Lower lobe of right lung (tissue), 2 donors: ENCODE results near the gene FAM3C. TPM values are rescaled to one million over a fixed set of nuclear protein-coding genes. Genes with fewer than 3 reads are reported as not detected.

Source experiments
- ATAC-seq, 2 donors: fragments of 200-7000 bp; cut with Tn5 transposase; one replicate each; pipeline ENCODE4 v1.9.1; 2020 to 2022; ENCODE audit warnings: mild to moderate bottlenecking in 2 of 2, moderate library complexity in 2 of 2
- DNase-seq: peaks from one replicate; pipeline ENCODE4 v3.0.0-alpha.2; 2020
- H3K27ac ChIP-seq: fragments of 200-600 bp; one replicate; pipeline ENCODE4 v1.8.0; 2022
- H3K27me3 ChIP-seq: fragments of 200-600 bp; one replicate; pipeline ENCODE4 v1.8.0; 2022; ENCODE audit warnings: low read depth
- H3K36me3 ChIP-seq: fragments of 200-600 bp; one replicate; pipeline ENCODE4 v1.8.0; 2022; ENCODE audit warnings: mild to moderate bottlenecking
- H3K4me1 ChIP-seq: fragments of 200-600 bp; one replicate; pipeline ENCODE4 v1.8.0; 2022
- H3K4me3 ChIP-seq: fragments of 200-600 bp; one replicate; pipeline ENCODE4 v1.8.0; 2022; ENCODE audit warnings: mild to moderate bottlenecking
- H3K9me3 ChIP-seq: fragments of 200-600 bp; one replicate; pipeline ENCODE4 v1.8.0; 2022
- intact Hi-C: fragments of 100-400 bp; cut with DNase I; formaldehyde crosslinking; loops from one replicate; pipeline ENCODE4 v1.11.0; 2022
- total RNA-seq: library from RNA; stranded (reverse); fragmentation: NEBNext Ultra II Directional; extraction: Animal tissue kit (Norgen Biotek cat#: 25700); gene quantifications from one replicate; pipeline ENCODE4 v1.2.1, GENCODE V29; 2021
- TF ChIP-seq, protein P1 (sequence below): fragments of 200-600 bp; IDR thresholded peaks from one replicate; pipeline ENCODE4 v1.8.0; 2022; ENCODE audit warnings: antibody characterized with exemption, mild to moderate bottlenecking
- donor health status: DM: no; HTN: yes; CAD: no; lungs with severe emphysema.

FAM3C gene
- total RNA-seq, 1 donor from 2014 or later, result 35.3 TPM

DNA sequence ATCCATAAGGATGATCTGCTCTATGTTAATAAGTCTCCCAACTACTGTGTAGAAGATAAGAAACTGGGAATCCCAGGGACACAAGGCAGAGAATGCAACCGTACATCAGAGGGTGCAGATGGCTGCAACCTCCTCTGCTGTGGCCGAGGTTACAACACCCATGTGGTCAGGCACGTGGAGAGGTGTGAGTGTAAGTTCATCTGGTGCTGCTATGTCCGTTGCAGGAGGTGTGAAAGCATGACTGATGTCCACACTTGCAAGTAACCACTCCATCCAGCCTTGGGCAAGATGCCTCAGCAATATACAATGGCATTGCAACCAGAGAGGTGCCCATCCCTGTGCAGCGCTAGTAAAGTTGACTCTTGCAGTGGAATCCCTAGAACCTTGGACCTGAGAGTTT is 57.0 kb downstream of the FAM3C start:
- intact Hi-C loops, result no loop called here
- Histone ChIP-seq H3K27ac (no peak overlapping the region), H3K4me1 (no peaks in the 10 kb centered on the region), H3K36me3 (no peaks in the 10 kb centered on the region), H3K4me3 (no peak overlapping the region), H3K9me3 (no peaks in the 10 kb centered on the region), H3K27me3 (peaks cover 14% of the 10 kb centered on the region)
- no peak for ATAC-seq
- TF ChIP-seq, protein P1, sequence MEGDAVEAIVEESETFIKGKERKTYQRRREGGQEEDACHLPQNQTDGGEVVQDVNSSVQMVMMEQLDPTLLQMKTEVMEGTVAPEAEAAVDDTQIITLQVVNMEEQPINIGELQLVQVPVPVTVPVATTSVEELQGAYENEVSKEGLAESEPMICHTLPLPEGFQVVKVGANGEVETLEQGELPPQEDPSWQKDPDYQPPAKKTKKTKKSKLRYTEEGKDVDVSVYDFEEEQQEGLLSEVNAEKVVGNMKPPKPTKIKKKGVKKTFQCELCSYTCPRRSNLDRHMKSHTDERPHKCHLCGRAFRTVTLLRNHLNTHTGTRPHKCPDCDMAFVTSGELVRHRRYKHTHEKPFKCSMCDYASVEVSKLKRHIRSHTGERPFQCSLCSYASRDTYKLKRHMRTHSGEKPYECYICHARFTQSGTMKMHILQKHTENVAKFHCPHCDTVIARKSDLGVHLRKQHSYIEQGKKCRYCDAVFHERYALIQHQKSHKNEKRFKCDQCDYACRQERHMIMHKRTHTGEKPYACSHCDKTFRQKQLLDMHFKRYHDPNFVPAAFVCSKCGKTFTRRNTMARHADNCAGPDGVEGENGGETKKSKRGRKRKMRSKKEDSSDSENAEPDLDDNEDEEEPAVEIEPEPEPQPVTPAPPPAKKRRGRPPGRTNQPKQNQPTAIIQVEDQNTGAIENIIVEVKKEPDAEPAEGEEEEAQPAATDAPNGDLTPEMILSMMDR, result no peak
- no peak for DNase-seq

DNA sequence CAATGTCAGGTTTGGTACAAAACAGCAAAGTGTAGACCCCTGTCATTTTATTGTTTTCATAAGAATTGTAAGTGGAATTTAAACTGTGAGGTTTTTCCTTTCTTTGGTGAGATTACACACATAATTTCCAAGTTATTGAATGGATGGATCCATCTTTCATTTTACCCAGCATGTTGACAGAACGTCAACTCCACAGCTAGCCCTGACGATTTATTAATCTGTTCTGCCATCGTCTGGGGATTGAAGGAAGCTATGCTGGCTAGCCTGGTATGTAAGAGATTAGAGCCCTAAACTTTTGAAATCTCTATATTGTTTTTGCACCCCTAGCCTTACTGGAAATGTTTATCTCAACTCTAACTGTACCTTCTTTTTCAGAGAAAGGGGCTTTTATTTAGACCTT is 58.7 kb downstream of the FAM3C start:
- Histone ChIP-seq H3K9me3 (no peaks in the 10 kb centered on the region), H3K27me3 (peaks cover 30% of the 10 kb centered on the region), H3K4me1 (no peaks in the 10 kb centered on the region), H3K36me3 (no peaks in the 10 kb centered on the region), H3K27ac (no peak overlapping the region), H3K4me3 (no peak overlapping the region)
- TF ChIP-seq, protein P1, result no peak
- intact Hi-C loops, result no loop called here
- ATAC-seq (no peak), DNase-seq (no peak)

DNA sequence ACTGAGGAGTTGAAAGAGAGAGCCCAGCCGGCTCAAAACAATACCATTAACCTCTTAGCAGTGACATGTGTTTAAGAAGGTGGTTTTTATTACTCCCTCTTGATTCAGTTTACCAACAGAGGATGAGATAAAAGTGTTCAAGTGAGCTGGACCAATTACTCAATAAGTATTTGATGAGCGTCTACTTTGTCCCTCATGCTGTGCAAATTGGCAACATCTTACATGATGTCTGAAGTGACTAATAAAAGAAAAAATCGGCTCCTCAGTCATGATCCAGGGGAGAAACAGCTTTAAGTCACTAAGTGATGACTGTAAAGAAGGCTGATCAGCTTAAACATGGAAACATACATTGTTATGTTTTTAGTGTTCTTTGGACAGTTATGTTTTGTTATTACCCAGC is 59.5 kb downstream of the FAM3C start:
- Histone ChIP-seq H3K4me1 (no peaks in the 10 kb centered on the region), H3K27ac (no peak overlapping the region), H3K9me3 (no peaks in the 10 kb centered on the region), H3K27me3 (peaks cover 38% of the 10 kb centered on the region), H3K4me3 (no peak overlapping the region), H3K36me3 (no peaks in the 10 kb centered on the region)
- ATAC-seq (no peak), DNase-seq (no peak)
- intact Hi-C loops, result no loop called here
- TF ChIP-seq, protein P1, result no peak

DNA sequence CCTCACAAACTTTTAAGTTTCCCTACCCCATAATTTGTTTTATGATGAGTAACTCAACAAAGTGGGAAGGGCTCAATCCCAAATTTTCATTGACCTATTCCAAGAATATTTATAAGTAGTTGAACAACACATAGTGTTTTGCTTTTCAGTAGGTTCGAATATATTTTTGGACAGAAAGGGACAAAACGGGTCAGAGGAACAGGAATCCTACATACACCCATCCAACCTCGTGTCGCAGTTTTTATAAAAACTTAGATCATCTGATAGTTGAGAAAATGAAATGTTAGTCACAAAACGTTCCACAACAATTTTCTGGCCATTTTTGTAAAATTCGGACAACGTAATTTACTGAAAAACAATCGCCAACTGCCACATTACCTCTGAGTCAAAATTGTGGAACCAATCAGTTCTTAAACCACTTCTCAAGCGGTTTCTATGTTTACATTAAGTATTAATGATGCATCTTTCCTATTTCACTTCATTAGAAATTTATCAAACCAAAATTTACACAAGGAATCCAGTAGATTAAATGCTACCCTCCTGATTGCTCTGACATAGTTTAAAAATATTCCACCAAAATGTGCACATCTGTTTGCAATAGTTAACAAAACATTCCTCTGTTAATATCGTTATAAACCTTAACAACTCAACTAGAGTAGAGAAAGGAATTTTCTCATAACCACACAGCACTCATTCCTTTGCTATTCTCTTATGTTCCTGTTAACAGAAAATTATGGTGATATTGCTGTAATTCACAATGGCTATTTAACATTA is 61.0 kb downstream of the FAM3C start:
- H3K4me3 ChIP-seq, result no peak overlapping the region
- DNase-seq, result no peak
- H3K4me1 ChIP-seq, result peaks cover 4% of the 10 kb centered on the region
- no peaks in the 10 kb centered on the region for H3K9me3 ChIP-seq
- H3K27me3 ChIP-seq, result peaks cover 53% of the 10 kb centered on the region
- ATAC-seq, result no peak
- H3K27ac ChIP-seq, result no peak overlapping the region
- intact Hi-C loops, result no loop called here
- H3K36me3 ChIP-seq, result no peaks in the 10 kb centered on the region
- TF ChIP-seq, protein P1, result no peak

DNA sequence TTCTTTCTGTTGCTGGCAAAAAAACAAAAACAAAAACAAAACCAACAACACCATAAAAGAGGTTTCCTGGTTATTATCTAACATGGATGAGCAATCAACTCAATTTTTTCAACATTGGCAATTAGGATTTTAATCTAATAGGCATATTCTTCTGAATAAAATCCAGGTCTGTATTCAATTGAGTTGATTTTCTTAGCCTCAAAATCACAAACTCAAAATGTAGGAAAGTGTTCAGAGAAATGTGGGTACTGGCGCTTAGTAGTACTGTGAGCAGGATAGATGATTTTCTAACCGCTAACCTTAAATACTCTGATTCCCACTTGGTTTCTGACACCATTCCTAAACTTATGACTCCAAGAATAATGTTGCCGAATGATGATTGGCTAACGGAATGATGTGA is 61.7 kb downstream of the FAM3C start:
- Histone ChIP-seq H3K4me1 (peaks cover 11% of the 10 kb centered on the region), H3K4me3 (no peak overlapping the region), H3K9me3 (no peaks in the 10 kb centered on the region), H3K27me3 (peaks cover 60% of the 10 kb centered on the region), H3K27ac (no peak overlapping the region), H3K36me3 (no peaks in the 10 kb centered on the region)
- TF ChIP-seq, protein P1, result no peak
- DNase-seq (no peak), ATAC-seq (no peak)
- intact Hi-C loops, result no loop called here
